Myocyte (in vitro differentiated cells): Measurements from ENCODE around the gene FAM124A. TPM values are rescaled to one million over a fixed set of nuclear protein-coding genes. Genes with fewer than 3 reads are reported as not detected.
A peak's percentile ranks its signal among the peaks of the same experiment; 100 is the strongest.

Experiments used
- DNase-seq: peaks from one replicate; pipeline ENCODE4 v3.0.0-alpha.2; 2012; ENCODE audit warnings: low read depth
- polyA plus RNA-seq: library from polyadenylated mRNA; unstranded; fragments of >200 nt; gene quantifications from one replicate; pipeline ENCODE4 v1.2.1, GENCODE V29; 2012; ENCODE audit warnings: missing spikeins
- total RNA-seq: library from RNA; depleted of rRNA; stranded (reverse); fragments of >200 nt; gene quantifications from 2 replicates; pipeline ENCODE4 v1.2.3, GENCODE V29; 2014

Gene FAM124A, protein sequence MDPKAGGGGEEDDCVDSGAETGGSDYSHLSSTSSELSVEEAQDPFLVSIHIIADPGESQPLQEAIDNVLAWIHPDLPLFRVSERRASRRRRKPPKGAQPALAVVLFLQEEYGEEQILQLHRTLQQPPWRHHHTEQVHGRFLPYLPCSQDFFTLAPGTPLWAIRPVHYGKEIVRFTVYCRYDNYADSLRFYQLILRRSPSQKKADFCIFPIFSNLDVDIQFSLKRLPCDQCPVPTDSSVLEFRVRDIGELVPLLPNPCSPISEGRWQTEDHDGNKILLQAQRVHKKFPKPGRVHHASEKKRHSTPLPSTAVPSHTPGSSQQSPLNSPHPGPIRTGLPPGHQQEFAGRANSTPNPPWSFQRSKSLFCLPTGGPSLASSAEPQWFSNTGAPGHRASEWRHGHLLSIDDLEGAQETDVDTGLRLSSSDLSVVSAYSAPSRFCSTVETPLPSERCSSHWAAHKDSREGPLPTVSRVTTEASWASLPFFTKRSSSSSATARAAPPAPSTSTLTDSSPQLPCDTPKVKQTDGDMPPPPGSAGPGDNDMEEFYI
- total RNA-seq = 0.05 TPM in 1 of 2 replicates, not detected in the other
- 0.09 TPM for polyA plus RNA-seq

DNA sequence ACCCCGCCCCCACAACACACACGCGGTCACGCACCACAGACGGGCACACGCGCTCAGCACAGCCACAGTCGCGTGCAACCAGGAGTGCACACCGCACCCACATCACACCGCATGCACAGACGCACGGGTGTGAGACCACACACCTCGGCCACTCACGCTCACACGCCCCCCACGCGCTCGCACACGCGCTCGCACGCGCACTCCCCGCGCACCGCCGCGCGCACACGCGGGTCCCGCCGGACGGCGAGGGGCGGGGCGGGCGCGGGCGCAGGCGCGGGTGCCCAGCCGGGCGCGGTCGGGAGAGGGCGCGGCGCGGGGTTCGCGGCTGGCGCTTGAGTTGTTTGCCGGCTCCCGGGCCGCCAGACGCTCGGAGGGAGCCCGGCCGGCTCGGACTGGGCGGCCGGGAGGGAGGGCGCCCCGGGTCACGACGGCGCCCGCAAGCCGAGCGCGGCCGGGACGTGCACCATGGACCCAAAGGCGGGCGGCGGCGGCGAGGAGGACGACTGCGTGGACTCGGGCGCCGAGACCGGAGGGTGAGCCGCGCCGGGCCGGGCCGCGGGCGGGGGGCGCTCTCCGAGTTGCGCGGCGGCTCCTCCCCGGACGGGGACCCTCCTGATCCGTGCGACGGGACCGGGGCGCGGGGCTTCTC is at the start of gene FAM124A:
TSS of gene FAM124A (plus strand) at position 362 of the 649 bp plus-strand sequence. CDS start at position 466, 104 bp downstream.
- peak; percentile 32 for DNase-seq

DNA sequence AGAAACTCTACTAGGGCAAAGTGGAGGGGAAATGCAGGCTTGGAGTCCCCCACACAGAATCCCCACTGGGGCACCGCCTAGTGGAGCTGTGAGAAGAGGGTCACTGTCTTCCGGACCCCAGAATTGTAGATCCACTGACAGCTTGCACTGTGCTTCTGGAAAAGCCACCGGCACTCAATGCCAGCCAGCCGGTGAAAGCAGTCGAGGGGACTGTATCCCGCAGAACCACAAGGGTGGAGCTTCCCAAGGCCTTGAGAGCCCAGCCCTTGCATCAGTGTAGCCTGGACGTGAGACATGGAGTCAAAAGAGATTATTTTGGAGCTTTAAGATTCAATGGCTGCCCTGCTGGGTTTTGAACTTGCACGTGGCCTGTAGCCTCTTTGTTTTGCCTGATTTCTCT is 47.2 kb upstream of the FAM124A start:
- no peak for DNase-seq

DNA sequence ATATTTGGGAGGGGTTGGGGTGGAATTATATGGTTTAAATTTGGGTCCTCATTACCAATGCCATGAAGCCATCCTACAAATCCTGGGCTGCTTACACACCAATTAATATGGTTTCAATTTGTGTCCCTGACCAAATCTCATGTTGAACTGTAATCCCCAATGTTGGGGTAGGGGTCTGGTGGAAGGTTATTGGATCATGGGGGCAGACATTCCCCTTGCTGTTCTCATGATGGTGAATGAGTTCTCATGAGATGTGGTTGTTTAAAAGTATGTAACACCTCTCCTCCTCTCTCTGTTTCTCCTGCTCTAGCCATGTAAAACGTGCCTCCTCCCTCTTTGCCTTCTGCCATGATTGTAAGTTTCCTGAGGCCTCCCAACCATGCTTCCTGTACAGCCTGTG is 46.6 kb upstream of the FAM124A start:
- DNase-seq = no peak

DNA sequence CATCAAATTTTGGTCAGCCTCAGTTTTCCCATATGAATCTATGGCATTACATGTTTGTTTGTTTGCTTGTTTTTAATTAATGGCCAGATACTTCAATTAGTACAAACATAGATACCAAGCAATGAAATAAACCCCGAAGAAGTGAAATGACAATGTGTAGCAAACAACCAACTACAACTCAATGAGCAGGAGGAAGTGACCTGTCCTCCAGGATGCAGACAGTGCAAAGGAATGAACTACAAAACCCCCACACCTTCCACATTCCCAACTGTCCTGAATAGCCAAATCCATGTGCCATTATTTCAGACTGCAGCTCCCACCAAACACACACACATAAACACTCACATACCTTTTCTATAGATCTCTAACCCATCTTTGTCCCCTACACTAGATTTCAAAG is 45.0 kb upstream of the FAM124A start:
- no peak for DNase-seq

DNA sequence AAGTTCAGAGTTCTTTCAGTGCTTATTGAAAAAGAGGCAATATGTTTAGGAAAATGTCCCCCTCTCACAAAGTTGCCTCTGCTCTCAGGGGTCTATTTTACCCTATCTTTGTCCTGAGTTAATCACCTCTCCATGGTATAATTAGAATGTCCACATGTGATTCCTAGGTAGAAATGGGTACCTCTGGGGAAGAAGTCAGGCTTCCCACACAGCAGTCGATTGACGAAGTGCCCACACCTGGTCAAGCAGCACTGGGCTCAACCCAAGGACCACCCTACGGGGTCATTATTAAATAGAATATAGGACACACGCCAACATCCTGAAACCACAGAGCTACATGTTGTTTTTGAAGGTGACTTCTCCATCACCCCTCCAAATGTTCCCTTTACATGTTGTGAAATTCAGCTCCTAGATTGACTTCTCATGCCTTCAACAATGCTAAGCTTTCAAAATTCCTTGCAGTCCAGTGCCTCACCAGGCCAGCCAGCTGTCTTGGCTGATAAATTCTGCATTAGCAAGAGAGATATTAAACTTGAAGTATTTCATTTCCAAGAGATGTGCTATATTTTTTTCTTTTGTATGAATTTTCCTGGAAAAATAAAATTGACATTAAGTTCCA is 43.6 kb upstream of the FAM124A start:
- no peak for DNase-seq

DNA sequence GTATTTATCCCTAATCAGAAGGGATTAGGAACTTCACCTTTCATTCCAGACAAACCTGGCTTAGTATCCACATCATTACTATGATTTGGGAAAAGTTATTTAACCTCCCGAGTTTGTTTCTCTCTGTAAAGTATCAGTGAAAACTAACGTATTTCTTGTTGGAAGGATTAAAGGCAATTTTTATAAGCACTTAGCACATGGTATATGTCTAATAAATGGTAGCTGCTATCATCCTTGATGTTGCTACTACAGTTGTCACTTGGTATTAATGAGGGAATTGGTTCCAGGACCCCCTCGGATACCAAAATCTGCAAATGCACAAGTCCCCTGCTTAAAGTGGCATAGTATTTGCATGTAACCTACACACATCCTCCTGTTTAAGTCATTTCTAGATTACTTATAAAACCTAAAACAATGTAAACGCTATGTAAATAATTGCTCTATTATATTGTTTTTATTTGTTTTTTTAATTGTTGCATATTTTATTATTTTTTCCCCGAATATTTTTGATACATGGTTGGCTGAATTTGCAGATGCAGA is 42.7 kb upstream of the FAM124A start:
- no peak for DNase-seq

DNA sequence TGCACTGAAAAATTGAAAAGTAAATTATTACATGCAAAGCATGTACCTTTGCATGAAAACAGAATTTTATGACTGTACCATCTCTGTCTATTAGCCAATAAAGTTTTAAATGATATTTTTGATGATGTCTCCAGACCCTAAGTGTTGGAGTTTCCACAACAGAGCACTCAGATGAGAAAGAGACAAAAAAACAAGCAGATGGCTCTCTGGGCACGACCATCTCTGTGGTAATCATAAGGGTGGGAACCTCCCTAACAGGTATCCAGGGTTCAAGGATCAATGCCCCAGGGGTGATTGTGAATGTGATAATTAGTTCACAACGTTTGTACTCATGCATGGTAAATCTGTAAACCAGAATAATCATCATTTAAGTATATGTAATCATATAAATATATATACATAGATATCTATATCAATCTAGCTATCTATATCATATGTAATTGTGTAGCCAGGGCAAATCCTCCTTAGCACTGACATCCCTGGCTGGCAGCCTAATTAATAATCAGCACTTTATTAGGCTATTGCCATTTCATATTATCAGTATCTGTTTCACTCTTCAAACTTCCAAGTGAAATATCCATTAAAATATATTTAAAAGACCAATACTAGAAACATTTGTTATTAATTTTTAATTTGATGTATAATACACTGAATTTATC is 41.2 kb upstream of the FAM124A start:
- no peak for DNase-seq

DNA sequence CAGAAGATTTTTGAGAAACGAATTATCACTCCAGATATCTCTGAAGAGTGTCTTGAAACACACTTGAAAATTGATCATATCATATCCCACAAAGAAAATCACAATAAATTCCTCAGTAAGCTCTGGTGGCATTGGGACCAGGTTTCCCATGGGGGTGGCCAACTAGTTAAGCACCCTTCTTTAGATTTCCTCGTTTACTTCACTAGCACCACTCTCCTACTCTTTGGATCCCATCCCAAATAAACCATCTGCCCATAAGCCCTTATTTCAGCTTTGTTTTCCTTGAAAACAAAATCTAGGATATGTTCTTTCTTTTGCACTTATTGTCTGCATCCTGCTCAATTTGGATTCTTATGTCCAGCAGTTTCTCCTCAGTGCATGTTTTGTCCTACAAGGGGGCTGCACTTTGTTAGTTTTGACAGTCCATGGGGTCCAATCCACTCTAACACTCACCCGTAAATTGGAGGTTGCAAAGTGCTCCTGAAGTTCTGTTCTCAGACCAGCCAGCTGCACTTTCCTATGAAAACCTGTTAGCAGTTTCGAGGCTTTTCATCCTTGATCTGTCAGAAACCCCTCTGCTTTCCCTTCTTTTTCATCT is 40.3 kb upstream of the FAM124A start:
- no peak for DNase-seq

DNA sequence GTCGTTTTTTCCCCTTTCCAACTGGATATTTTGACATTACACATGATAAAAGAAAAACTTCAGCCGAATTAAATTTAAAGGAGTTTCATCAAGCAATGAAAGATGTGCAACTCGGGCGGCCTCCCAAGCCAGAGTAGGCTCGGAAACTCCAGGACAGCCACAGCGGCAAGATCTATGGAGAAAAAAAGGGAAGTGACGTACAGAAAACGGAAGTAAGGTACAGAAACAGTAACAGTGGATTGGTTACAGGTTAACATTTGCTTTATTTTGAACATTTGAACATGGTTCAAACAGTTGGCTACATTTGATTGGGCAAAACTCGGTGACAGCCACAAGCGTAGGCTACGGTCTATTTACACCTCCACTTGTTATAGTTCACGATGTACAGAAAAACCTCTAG is 30.5 kb upstream of the FAM124A start:
- no peak for DNase-seq

DNA sequence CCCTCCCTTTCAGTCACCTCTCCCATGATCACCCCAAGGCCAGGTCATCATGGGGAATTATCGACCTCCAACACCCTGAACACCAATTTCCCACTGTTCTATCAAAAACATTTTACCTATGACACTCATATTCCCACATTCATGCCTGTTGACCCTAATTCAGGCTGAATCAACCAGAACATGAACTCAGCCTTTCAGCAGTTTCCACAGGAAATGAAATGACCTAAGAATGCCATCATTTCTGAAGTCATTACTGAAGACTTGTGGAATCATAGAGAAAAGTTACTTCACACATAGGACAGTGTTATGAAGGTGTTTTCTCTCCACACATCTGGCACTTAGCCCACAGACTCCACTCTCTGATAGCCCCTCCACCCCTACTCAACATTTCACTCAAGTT is 29.9 kb upstream of the FAM124A start:
- DNase-seq = no peak

DNA sequence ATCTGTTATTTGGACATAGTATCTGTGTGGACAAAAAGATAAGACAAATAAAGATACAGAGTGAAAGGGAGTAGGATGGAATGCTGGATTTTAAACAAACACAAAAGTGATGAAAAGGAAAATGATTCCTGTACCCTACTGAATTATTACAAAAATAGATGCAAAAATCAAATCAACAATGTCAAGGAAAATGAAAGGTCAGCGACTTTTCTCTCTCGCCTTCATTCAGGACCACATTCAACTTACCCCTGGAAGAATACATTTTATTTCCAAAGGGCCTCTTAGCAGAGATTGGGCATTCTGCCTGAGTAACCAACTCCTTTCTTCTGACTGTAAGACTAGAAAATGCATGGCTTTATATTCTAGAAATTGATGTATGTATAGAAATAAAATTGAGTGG is 28.8 kb upstream of the FAM124A start:
- DNase-seq = no peak

DNA sequence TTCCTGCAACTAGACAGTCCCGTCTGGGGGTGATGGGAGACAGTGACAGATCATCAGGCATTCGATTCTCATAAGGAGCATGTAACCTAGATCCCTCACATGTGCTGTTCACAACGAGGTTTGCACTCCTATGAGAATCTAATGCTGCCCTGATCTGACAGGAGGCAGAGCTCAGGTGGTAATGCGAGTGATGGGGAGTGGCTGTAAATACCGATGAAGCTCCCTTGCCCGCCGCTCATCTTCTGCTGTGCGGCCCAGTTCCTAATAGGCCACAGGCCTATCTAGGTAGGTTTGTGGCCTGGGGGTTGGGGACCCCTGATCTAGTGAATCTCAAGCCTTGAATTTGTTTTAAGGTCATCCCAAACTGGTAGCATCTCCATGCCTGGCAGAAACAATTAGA is 27.3 kb upstream of the FAM124A start:
- no peak for DNase-seq

DNA sequence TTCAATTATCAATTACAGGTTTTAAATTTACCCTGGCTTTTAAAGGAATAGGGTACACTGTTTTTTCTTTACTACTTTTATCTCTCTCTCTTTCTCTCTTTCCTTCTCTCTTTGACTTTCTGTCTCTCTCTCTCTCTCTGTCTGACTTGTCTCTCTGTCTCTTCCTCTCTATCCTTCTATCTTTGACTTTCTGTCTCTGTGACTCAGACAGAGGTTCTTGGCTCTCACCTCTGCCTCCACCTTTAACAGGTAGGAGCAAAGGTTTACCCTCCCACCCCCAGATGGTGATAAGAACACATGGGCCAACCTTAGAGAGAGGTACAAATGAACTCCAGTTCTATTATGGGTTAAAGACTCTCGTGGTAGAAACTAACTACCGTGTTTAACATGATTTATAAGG is 20.3 kb upstream of the FAM124A start:
- no peak for DNase-seq

DNA sequence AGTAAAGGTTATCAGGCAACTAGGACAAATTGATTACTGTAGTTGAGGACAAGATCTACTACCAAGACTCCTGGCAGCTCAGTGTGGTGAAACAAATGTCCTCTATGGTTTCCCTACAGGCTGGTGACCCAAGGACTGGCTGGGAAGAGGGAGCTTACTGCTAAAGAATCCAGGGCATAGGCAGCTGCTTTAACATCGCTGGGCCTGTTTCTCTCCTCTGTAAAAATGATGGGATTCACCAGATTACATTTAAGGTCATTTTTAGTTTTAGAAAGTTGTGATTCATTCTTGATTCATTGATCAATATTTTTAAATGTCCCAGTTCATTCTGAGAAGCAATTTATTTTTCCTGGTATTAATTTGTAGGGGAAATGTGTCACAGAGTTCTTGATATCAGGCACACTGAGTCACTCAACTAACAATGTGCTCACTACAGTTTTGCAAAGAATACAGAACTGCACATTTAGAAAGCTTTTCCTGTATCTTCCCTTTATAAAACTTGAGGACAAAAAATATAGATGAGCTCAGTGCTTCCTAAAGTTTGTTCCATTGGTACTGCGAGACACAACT is 19.6 kb upstream of the FAM124A start:
- no peak for DNase-seq

DNA sequence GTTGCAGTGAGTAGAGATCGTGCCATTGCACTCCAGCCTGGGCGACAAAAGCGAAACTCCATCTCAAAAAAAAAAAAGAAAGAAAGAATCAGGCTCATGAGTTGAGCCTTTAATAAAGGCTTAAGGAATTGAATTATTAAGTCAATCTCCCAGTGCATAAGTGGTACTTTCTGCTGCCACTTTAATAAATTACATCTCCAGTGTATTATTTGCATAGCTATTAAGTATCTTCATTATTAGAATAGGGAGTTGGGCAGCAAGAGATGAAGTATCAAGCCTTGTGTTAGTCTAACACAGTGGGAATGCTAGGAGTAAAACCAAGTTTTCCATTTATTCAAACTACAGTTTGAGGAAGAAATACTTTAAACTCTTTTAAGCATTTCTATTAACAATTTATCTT is 15.6 kb upstream of the FAM124A start:
- no peak for DNase-seq

DNA sequence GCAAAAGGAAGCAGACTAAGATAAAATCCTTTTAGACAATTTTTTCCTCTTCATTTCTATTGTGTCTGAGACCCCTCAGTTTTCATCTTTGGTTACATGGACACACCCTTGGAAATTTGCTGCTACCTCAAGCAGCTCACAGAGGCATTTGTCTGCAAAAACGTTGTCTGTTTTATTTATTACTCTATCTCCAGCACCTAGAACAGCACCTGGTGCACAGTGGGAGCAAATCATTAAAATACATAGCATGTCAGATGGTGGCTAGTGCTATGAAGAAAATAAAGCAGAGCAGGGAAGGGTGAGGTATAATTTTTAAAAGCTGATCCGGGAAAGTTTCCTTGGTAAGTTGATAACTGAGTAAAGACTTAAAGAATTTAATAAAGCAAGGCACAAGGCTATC is 14.3 kb upstream of the FAM124A start:
- DNase-seq = no peak

DNA sequence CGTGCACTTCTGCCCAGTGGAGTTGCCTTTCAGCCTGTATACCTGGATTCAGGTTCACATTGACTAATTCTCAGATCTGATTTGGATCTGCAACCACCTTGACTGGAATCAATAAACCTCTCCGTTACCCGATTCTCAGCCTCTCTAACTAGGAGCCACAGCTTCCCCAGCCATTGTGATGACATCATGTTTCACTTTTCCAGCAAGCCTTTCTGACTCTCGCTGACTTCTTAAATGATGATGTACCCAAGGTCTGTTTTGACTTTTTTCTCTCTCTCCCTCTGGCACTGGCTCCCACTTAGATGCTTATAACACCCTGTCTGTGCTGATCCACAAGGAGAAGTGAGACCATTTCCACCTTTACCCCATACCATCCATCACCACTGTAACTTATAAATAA is 13.5 kb upstream of the FAM124A start:
- no peak for DNase-seq

DNA sequence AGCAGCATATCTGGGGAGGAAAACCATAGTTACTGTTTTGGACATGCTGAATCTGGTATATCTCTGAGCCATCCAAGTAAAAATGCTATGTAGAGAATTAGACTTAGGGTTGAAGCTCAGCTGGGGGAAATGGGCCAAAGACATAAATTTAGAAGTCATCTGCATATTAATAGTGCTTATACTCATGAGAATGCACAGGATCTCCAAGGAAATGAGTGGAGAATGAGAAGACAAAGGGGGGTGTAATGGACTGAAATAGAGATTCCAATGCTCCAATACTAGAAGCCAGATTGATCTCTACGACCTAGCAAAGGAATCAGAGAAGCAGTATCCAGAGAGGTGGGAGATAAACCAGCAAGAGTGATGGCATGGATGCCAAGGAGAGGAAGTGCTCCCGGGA is 10.3 kb upstream of the FAM124A start:
- DNase-seq = no peak

DNA sequence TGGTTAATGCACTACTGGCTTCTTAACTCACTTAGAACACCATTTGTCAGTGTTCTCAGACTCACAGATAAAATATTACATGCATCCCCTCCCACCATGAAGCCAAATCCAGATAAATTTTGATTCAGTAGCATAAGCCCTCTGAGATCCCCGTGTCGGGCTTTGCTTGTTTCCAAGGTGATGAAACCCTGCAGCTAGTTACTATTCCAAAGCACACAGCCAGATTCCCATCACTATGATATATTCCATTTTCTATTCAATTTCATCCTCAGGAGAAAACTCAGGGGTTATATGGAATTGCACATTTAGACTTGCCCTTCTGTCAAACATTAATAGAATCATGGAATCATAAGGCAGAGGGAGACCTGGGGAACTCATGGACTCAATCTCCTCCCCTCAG is 9.4 kb upstream of the FAM124A start:
- DNase-seq = no peak

DNA sequence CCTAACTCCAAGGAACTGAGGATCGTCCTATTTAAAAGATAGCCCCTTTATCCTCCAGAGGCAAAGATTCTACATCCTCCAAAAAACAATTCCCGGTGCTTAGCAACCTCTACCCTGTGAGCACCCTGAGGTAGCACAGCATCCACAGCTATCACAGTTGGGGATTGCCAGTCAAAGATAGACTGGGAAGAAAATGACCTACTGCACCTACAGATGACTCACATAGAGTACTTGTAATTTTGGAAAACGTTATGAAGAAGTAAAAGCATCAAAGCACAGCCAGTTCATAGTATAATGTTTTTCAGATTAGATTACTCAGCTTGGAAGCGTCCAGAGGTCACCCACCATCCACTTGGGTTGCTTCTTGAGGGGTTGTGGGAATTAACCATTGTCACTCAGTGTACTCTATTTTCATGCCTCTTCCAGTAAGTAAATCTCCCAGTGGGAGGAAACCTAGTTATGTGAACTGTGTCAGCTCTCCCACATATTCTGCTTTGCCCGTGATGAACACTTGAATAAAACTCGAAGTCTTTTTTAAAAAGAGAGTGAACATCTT is 8.9 kb upstream of the FAM124A start:
- DNase-seq = no peak
